ENCODE data around the gene TRPT1.
A peak's percentile ranks its signal among the peaks of the same experiment; 100 is the strongest.

The TRPT1 gene

GRCh38 chr11:64230171-64230984 is 4.4 kb upstream of the TRPT1 start, which contains the start of gene DNAJC4:
Gene DNAJC4 (plus strand): TSS chr11:64230548. CDS start chr11:64230855, 307 bp downstream.
- DNase-seq (ENCODE audit: low spot score): peak; percentile 86

GRCh38 chr11:64229744-64230170 is 3.8 kb upstream of the TRPT1 start:
- DNase-seq (ENCODE audit: low spot score): no peak

DNA sequence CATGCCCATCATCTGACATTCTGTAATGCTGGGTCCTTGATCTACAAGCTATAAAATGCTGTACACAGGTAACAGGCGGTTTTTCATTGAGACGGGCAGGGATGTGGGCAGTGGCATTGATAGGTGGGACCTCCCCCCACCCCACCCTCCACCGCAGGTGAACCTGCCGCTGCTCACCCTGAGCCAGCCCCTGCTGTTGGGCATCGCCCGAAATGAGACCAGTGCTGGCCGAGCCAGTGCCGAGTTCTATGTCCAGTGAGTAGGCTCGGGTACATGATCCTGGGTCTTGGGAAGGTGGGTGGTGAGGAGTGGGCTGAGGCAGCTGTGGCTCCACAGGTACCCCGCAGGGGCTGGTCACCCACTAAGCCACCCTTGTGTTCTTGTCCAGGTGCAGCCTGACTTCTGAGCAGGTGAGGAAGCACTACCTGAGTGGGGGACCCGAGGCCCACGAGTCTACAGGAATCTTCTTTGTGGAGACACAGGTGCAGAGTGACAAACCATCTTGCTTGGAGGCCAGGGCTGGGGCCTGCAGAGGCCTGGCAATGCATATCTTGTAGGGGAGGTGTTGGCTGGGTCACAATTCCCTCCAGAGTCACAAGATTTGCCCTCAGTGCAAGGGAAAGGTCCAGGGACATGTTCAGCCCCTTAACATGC is 3.2 kb upstream of the TRPT1 start:
- DNase-seq (ENCODE audit: low spot score): no peak

DNA sequence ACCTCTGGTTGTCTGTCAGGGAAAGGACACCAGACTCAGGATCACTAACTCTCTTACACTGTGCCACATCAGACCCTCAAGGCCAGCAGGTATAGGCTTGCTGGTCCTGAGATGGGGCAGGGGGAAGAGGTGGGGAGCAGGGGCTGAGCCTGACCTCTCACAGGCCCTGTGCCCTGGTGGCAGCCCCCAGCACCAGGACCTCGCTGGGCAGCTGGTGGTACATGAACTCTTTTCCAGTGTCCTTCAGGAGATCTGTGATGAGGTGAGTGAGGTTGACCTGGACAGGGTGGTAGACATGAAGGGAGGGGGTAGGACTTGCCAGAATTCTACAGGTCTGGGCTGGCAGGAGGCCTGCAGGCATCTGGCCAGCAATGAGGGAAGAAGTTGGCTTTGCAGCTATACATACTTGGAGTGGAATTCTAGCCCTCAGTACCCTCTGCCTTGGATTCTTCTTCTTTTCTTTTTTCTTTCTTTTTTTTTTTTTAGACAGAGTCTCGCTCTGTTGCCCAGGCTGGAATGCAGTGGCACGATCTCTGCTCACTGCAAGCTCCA is 1.5 kb upstream of the TRPT1 start:
- DNase-seq (ENCODE audit: low spot score): no peak

GRCh38 chr11:64226507-64227051 is 593 bp upstream of the TRPT1 start:
- peak; percentile 50 for DNase-seq (ENCODE audit: low spot score)

DNA sequence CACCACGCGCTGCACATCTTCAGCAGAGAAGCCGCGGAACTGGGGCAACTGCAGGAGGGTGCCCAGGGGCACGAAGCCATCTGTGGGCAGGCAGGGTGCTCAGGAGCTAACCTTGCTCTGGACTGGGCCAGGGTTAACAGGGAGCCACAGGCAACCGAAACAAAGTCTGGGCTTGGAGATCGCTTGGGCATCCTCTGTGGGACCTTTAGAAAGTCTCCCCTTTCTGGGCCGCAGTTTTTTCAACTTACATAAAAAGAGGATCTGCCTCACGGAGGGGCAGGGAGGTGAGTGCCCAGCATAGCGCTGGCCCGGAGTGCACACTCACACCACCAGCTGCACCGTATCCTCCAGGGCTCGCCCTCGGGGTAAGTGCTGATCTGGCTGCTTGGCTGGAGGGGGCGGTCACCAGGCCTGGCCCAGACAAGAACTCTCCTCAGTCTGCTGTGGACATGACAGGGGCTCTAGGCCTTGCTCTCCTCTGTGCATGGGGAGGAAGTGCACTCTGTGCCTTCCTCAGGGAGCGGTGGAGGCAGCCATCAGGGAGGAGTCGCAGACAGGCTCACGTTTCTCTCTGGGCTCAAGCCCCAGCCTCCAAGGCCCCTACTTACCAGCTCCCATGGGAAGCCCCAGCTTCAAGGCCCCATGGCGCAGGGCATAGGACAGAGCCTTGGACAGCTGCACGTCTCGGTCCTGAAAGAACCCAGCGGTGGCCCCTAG is 937 bp downstream of the TRPT1 start:
- DNase-seq (ENCODE audit: low spot score): no peak

DNA sequence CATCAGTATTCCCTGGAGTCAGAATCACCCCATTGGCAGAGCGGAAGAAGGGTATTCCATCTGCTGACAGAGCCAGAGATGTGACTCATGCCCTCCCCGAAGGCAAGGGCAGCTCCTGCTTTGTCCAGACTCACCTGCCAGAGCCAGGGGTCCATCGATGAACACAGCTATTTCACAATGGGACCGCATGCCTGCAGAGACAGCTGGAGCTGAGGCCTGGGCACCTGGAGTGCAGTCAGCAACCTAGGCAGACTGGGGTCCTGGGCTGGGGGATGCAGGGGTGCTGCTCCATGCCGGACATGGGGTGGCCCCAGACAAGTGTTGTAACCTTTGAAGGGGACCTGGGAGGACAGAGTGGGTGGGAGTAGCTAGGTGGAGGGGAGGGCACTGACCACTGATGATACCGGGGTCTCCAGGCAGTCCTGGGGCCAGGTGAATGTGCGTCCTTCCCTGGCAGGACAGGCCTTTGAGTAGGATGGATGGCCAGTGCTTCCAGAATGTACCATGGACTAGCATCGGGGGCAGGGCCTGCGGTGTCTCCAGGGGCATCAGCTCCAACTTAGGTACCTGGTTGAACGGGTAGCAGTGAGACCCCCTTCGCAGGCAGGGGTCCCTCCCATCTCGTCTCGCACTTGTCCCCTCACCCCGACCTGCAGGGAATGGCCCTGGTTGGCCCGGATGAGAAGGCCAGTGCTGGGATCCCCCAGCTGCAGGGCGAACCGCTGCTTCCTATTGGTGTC is 1.7 kb downstream of the TRPT1 start:
- DNase-seq (ENCODE audit: low spot score): no peak

DNA sequence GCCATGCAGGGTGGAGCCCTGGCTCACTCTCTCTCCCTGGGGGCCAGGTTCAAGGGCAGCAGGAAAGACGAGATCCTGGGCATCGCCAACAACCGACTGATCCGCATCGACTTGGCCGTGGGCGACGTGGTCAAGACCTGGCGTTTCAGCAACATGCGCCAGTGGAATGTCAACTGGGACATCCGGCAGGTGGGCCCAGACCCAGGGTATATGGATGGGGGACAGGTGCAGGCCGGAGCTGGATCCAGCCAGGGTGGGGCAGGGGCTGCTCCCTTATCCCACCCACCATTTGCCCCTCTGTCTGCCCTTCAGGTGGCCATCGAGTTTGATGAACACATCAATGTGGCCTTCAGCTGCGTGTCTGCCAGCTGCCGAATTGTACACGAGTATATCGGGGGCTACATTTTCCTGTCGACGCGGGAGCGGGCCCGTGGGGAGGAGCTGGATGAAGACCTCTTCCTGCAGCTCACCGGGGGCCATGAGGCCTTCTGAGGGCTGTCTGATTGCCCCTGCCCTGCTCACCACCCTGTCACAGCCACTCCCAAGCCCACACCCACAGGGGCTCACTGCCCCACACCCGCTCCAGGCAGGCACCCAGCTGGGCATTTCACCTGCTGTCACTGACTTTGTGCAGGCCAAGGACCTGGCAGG is 2.9 kb downstream of the TRPT1 start:
- no peak for DNase-seq (ENCODE audit: low spot score)

DNA sequence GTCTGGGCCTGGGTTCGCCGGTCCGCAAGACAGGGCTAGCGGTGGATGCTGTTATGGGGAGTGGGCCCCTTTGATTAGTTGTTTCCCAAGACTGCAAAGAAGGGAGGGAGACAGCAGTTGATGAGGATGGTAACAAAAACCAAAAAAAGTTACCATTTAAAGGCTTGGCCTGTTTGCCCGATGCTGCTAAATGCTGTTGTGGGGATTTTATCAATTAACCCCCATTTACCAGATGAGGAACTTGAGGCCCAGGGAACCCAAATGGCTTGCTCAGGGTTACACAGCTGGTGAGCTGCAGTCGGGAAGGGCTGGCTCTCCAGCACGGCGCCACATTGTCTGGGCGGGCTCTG is 3.4 kb downstream of the TRPT1 start:
- no peak for DNase-seq (ENCODE audit: low spot score)

- DNase-seq (ENCODE audit: low spot score): no peak
These were observed 5.2 kb downstream of the TRPT1 start for GRCh38 chr11:64220798-64221197.

- DNase-seq (ENCODE audit: low spot score): no peak
These were observed 5.7 kb downstream of the TRPT1 start for GRCh38 chr11:64220271-64220670.

DNA sequence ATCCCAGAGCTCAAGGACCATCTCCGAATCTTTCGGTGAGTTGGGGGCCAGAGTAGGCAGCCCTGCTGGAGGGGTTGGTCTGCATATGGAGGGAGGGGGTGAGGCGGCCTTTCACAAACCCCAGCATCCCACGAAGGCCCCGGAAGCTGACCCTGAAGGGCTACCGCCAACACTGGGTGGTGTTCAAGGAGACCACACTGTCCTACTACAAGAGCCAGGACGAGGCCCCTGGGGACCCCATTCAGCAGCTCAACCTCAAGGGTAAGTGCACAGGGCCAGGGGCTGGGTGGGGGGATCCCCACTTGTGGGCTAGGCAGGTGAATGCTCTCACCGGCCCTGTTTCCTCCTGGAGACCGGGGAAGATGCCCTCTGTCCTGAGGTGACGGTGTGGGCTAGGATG is 6.2 kb downstream of the TRPT1 start:
- no peak for DNase-seq (ENCODE audit: low spot score)

- DNase-seq (ENCODE audit: low spot score): no peak
These were observed 6.7 kb downstream of the TRPT1 start for GRCh38 chr11:64219354-64219684.

- no peak for DNase-seq (ENCODE audit: low spot score)
These were observed 7.2 kb downstream of the TRPT1 start for GRCh38 chr11:64218628-64219353.

- no peak for DNase-seq (ENCODE audit: low spot score)
These were observed 9.1 kb downstream of the TRPT1 start for GRCh38 chr11:64216879-64217278.

DNA sequence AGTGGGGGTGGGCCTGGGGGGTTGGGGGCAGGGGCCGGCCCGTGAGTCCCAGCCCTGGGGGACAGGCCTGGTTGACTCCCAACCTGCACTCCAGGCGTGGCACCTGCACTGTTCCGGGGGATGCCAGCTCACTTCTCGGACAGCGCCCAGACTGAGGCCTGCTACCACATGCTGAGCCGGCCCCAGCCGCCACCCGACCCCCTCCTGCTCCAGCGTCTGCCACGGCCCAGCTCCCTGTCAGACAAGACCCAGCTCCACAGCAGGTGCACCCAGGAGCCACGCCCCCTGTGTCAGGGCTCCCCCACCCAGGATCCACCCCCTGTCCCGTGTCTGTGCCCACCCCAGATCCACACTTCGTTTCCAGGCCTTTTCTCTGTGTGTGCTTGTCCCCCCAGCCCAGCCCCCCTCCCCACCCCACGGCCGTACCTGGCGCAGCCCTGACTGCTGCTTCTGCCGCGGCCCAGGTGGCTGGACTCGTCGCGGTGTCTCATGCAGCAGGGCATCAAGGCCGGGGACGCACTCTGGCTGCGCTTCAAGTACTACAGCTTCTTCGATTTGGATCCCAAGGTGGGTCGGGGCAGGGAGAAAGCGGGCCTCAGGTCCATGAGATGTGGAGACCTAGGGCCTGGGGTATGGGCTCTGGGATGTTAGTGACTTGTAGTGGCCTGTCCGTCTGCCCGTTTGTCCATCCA is 14.7 kb downstream of the TRPT1 start:
- DNase-seq (ENCODE audit: low spot score): no peak

GRCh38 chr11:64210301-64211020 is 15.5 kb downstream of the TRPT1 start:
- no peak for DNase-seq (ENCODE audit: low spot score)

DNA sequence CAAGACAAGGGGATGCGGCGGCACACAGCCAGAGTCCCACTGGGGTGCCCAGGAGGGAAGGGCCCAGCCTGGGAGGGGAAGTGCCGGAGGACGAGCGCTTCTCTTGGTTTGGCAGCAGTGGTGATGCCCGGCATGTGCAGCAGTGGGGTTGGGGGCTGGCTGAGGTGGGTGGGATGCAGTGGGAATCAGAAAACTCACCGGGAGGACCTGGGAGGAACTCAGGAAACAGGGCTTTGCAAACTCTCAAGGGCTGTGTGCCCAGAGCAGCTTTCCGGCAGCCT is 16.5 kb downstream of the TRPT1 start:
- no peak for DNase-seq (ENCODE audit: low spot score)

DNA sequence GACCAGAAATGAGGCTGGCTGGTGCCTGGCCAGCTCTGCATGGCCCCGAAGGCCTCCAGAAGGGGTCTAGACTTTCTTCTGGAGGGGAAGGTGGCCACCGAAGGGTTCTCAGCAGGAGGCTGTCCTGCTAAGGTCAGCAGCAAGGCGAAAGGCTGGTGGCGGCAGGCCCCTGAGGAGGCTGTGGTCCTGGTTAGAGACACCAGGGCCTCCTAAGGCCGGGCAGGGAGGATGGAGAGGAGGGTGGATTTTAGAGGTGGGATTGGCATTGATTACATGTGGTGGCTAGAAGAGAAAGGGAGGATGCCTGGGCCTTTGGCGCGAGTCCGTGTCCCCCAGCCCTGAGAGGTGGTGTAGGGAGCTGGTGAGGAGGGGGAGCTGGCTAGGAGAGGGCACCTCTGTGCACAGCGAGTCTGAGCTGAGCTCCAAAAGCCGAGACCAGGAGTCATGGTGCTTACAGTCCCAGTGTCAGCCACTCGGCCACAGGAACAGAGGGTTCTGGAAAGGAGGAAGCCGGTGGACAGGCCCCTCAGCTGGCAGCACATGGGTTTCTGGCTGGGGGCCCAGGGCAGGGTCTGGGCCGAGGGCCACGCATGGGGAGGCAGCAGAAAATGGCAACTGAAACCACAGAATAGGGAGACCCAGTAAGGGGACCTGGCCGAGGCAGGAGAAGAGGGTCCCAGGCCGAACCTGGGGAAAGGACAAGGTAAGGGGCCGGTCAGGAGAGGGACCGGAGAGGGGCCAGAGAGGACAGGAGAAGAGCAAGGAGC is 17.0 kb downstream of the TRPT1 start:
- no peak for DNase-seq (ENCODE audit: low spot score)

Data from CD4-positive, alpha-beta T cell treated with Interleukin-15 for 4 hours (primary cell).